HG03045 (cell line): ENCODE measurements around the gene IFI27L2.
A peak's percentile ranks its signal among the peaks of the same experiment; 100 is the strongest.

Experiments
- ATAC-seq: cut with Tn5 transposase; IDR thresholded peaks from one replicate; pipeline ENCODE4 v1.9.1; 2021; ENCODE audit warnings: mild to moderate bottlenecking, moderate library complexity; ENCODE audit not compliant: unreplicated experiment

The IFI27L2 gene

GRCh38 chr14:94103554-94104150 lies 25.8 kb downstream of the IFI27L2 start:
- ATAC-seq, result no peak

- ATAC-seq, result no peak
Observed at GRCh38 chr14:94102768-94103482, 26.5 kb downstream of the IFI27L2 start.

- ATAC-seq, result no peak
Observed at GRCh38 chr14:94101748-94102147, 27.7 kb downstream of the IFI27L2 start.

DNA sequence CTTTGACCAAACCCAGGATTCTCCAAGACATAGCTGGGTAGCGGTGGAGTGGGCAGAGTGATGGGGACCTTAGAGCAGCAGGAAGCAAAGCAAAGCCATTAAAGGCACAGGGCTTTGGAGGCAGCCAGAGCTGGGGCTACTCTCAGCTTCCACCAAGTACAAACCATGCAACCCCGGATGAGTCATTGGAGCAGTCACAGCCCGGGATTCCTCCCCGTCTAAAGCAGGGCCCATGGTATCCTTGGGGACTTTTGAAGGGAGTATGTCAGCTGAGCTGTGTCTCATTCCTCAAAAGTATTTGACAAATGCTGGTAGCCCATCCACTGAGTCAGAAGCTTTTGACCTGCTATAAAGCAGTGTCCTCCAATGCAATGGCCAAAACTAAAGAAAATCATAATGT lies 28.6 kb downstream of the IFI27L2 start:
- no peak for ATAC-seq

DNA sequence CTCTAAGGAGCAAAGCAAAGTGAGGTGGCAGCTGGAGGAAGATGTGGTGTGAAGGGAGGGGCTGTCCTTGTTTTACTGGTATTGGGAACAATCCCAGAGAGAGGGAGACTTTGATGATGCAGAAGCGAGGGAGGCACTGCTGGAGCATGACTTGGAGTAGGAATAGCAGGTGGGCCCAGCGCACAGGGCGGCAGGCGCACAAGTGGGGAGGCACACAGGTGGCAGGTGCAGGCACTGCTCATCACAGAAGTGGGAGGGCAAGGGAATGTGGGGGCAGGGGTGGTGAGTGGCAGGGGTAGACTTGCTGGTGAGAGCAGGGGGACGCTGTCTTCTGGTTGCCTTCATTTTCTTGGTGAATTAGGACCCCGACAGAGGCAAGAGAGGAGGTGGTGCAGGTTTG lies 30.4 kb downstream of the IFI27L2 start:
- ATAC-seq, result no peak

- ATAC-seq, result no peak
Observed at GRCh38 chr14:94098326-94098992, 30.9 kb downstream of the IFI27L2 start.

DNA sequence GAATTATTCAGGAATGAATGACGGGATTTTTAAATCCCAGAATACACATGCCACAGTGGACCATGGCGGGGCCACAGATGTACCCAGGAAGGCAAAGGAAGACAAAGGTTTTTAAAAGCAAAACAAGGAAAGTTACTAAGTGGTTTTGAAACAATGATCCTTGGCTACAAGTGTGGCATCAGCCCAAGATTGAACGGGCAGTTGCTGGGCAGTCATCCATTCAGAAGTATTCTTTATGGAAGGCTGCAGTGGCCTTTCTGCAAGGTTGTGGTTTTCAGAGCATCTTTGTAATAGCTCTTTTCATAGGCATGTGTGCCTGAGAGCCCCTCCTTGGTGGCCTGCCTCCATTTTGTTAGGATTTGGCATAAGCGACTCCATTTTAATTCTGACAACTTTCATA lies 32.3 kb downstream of the IFI27L2 start:
- no peak for ATAC-seq

DNA sequence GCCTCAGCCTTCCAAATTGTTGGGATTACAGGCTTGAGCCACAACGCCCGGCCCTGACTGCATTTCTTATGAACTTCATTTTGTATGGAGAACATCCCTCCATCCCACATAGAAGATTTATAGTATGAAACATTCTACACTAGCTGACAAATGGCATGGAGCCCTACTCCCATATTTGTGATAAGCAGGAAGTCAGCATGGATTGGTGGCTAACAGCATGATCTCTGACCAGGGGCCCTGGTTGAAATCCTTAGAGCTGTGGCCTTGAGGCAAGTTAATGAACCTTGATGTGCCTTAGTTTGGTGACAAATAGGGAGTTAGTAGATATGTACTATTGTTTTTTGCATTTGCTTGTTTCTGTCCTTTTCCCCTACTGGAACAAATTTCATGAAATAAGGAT lies 36.0 kb downstream of the IFI27L2 start:
- no peak for ATAC-seq

GRCh38 chr14:94089479-94089878 lies 39.9 kb downstream of the IFI27L2 start:
- no peak for ATAC-seq

DNA sequence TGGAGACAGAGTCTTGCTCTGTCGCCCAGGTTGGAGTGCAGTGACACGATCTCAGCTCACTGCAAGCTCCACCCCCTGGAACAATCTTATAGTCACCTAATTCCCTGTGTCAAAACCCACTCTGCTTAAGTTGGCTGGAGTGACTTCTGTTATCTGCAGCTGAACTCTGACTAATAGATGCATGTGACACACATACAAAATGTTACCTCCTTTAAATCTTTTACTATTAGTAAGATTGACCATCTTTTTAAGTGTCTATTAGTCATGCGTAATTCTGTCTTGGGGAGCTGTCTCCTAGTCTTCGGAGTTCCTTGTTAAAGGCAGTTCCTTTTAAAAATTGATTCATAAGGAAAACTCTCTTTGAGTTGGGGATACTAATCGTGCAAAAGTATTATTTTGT lies 40.9 kb downstream of the IFI27L2 start:
- ATAC-seq, result no peak

- ATAC-seq, result no peak
Observed at GRCh38 chr14:94087891-94088290, 41.5 kb downstream of the IFI27L2 start.

GRCh38 chr14:94081386-94081820 lies 48.0 kb downstream of the IFI27L2 start:
- ATAC-seq, result peak; percentile 26

DNA sequence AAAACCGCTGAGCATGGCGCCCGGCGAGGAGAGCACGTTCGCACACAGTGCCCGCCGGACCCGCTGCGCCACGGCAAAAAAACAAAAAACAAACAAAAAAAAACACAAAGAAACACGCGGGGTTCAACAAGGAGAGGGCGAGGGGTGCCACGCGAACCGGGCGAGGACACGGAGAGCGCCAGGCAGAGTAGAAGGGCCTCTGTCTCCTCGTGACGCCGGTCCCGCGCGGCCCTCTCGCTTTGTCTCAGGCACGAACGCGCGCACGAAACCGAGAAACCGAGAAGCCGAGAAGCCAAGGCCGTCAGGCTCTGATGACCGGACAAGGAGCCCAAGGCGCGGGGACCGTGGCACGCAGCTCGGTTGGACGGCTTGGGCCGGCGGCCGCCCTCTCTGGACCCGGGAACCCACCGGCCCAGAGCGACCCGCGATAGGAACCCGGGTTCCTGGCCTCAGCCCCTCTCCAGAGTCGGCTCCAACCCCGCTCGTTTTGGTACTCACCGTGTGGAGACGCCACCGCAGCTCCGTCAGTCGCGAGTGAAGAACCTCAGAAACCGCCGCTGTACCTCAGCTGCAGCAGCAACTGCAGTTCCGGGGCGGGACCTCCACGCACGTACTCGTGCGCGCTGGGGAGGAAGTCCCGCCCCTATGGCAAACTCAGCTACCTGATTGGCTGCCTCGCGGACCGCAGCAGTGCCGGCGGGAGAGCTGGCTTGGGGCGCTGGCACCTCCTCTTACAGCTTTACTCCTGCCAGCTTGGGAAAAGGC lies 48.6 kb downstream of the IFI27L2 start, which contains the start of the genes DDX24 and IFI27L1:
DDX24 (minus strand) TSS at position 582 of the 765 bp plus-strand sequence. CDS start 1,460 bp downstream, outside the sequence.
IFI27L1 (plus strand) TSS at position 690 of the 765 bp plus-strand sequence. CDS start 15,628 bp downstream, outside the sequence.
- ATAC-seq, result peak; percentile 98

DNA sequence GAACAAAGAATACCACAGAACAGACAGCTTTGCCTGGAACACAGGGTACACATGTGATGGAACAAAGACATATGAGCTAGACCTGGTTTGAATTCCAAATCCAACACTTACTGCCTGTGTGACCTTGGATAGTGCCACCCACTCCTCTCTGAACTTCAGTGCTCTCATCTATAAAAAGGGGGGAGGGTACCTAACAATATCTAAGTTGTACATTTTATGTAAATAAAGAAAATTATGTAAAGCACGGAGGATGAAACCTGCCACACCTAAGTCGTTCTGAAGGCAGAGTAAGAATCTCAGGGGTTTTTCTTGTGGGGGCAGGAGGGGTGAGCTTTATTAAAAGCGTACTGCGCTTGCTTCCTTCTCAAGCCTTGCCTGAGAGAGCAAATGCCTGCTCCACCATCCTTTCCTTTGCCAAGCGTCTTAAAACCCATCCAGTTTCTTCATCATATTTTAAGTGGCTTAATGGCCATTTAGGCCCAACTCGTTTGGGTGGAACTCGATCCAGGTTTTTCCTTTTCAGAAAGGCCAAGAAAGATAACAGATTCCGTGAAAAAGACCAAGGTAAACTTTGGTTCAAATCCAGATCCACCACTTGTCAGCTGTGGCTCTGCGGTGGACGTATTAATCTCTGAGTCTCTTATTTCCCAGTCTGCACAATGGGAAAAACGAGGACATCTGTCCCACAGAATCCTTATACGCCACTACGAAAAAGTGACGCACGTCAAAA lies 49.3 kb downstream of the IFI27L2 start:
- no peak for ATAC-seq

- ATAC-seq, result no peak
Observed at GRCh38 chr14:94077823-94078222, 51.6 kb downstream of the IFI27L2 start.
